Mesodermal cell (in vitro differentiated cells): Measurements from ENCODE around the gene SLC23A3.
"Not testable (repeated sequence)": the region's sequence is repeated elsewhere in the genome, so short reads cannot be mapped to it uniquely, and the experiment has no call there.

Experiments used
- H3K27ac ChIP-seq: 2 replicates; pipeline ENCODE4 v1.7.0; 2013; ENCODE audit warnings: mild to moderate bottlenecking, low read depth, low read length, moderate library complexity; ENCODE audit not compliant: severe bottlenecking
- H3K36me3 ChIP-seq: 2 replicates; pipeline ENCODE4 v1.7.1; 2013; ENCODE audit warnings: mild to moderate bottlenecking, low read length, moderate library complexity; ENCODE audit not compliant: control insufficient read depth, insufficient read depth
- H3K4me1 ChIP-seq: one replicate; pipeline ENCODE4 v1.7.1; 2013; ENCODE audit warnings: mild to moderate bottlenecking, low read length; ENCODE audit not compliant: insufficient read depth, control insufficient read depth, poor library complexity, severe bottlenecking
- H3K4me3 ChIP-seq: 2 replicates; pipeline ENCODE4 v1.7.0; 2013; ENCODE audit warnings: low read length, control low read depth, mild to moderate bottlenecking; ENCODE audit not compliant: insufficient read depth, poor library complexity, severe bottlenecking; ENCODE audit errors: extremely low read depth
- H3K9me3 ChIP-seq: 2 replicates; pipeline ENCODE4 v1.7.1; 2013; ENCODE audit warnings: mild to moderate bottlenecking, low read length, moderate library complexity; ENCODE audit not compliant: control insufficient read depth
- WGBS, 2 experiments: methylation state at CpG; one replicate each; pipeline ENCODE4 v1.1.5; 2013; ENCODE audit warnings: missing lambda C conversion rate in 2 of 2; ENCODE audit not compliant: insufficient coverage in 2 of 2; 5-methylcytosine and 5-hydroxymethylcytosine counted together

The SLC23A3 gene

DNA sequence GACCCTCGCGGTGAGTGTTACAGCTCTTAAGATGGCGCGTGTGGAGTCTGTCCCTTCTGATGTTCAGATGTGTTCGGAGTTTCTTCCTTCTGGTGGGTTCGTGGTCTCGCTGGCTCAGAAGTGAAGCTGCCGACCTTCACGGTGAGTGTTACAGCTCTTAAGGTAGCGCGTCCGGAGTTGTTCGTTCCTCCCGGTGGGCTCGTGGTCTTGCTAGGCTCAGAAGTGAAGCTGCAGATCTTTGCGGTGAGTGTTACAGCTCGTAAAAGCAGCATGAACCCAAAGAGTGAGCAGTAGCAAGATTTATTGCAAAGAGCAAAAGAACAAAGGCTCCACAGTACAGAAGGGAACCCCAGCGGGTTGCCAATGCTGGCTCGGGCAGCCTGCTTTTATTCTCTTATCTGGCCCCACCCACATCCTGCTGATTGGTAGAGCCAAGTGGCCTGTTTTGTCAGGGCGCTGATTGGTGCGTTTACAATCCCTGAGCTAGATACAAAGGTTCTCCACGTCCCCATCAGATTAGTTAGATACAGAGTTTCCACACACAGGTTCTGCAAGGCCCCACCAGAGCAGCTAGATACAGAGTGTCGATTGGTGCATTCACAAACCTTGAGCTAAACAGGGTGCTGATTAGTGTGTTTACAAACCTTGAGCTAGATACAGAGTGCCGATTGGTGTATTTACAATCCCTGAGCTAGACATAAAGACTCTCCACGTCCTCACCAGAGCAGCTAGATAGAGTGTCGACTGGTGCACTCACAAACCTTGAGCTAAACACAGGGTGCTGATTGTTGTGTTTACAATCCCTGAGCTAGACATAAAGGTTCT, 30.9 kb upstream of the SLC23A3 start:
- 93 to 96% methylated on average over 18 to 19 of the region's 26 CpGs for WGBS, 2 experiments
- not testable (repeated sequence) for H3K4me3 ChIP-seq, H3K27ac ChIP-seq, H3K36me3 ChIP-seq, H3K4me1 ChIP-seq, H3K9me3 ChIP-seq

DNA sequence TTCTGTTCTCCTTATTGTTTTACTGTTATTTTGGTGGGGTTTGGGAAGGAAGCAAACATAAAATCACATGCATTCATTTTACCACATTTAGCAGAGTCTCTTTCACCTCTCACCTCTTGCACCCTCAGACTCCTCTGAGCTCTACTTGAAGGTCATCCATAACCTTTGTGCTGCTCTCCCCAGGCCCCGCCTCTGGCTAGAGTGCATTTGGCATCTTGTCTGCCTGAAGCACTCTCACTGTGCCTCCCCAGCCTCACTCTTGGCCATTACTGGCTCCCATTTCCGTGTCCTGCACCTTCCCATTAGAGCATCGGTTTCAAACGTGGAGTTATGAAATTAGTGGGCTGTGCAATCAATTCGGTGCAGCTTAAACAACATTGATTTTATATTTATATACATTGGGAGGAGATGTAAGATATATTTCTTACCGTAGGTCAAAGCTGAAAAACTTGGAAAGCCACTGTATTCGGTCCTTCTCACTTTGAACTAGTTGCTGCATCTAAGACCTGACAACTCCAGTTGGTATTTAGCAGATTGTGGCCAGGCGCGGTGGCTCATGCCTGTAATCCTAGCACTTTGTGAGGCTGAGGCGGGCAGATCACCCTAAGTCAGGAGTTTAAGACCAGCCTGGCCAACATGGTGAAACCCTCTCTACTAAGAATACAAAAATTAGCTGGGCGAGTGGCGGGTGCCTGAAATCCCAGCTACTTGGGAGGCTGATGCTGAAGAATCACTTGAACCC, 29.8 kb upstream of the SLC23A3 start:
- 88 to 94% methylated on average over 6 to 10 of the region's 12 CpGs for WGBS, 2 experiments
- Histone ChIP-seq H3K27ac (no peak overlapping the region), H3K9me3 (no peaks in the 10 kb centered on the region), H3K36me3 (no peaks in the 10 kb centered on the region), H3K4me3 (no peak overlapping the region), H3K4me1 (no peaks in the 10 kb centered on the region)

DNA sequence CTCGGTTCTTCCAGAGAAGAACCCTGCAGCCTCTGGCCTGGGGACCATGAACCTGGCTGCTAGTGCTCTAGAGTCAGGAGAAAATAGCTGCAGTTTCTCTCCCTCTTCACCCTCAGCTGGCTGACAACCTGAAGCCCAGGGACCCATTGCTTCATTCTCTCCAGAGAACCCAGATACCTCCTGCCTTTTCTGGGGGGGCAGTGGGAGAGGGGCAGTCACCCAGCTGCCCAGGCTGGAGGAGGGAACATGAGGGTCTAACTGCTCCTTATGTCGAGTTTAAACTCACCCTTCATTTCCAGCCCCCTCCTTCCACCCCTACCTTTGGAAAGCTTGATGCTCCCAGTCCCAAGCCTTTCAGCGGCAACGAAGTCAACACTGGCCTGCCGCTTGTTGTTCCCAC, 29.1 kb upstream of the SLC23A3 start:
- Histone ChIP-seq H3K36me3 (no peaks in the 10 kb centered on the region), H3K4me1 (no peaks in the 10 kb centered on the region), H3K27ac (no peak overlapping the region), H3K4me3 (no peak overlapping the region), H3K9me3 (no peaks in the 10 kb centered on the region)
- WGBS, 2 experiments: 80 to 88% methylated on average over 5 of the region's 5 CpGs

DNA sequence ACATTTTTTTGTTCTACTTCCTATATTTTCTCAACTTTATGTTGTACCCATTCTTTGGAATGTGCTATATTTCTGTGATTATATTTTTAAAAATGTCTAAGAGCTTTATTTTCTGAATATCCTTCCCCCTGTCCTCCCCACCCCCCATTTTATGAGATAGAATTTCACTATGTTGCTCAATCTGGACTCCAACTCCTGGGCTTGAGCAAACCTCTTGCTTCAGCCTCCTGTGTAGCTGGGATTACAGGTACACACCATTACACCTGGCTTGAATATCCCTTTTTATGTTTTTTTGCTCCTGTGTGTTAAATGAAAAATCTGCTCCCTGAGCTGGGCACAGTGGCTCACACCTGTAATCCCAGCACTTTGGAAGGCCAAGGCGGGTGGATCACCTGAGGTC, 27.6 kb upstream of the SLC23A3 start:
- Histone ChIP-seq H3K4me3 (no peak overlapping the region), H3K4me1 (no peaks in the 10 kb centered on the region), H3K27ac (no peak overlapping the region), H3K36me3 (no peaks in the 10 kb centered on the region), H3K9me3 (no peaks in the 10 kb centered on the region)
- 100% methylated on average over 1 of the region's 1 CpG for WGBS, 2 experiments

DNA sequence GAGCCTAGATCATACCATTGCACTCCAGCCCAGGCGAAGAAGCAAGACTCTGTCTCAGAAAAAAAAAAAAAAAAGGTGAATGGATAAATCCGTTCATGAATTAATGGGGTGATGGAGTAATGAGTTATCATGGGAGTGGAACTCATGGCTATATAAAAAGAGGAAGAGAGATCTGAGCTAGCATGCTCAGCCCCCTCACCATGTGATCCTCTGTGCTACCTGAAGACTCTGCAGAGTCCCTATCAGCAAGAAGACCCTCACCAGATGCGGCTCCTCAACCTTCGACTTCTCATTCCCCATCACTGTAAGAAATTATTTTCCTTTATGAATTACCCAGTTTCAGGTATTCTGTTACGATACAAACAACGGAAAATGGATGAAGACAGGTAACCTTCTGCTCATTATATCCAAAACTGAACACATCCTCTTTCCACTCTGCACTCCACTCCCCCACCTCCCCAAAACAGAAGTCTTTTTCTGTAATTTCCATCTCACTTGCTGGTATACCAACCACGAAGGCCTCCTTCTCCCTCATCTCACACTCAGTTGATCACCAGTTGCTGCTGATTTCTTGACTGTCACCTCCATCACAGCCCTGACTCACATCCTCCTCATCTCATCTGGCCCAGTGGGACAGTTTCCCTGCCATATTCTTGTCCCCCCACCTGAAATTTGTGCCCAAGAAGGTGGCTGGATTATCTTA, 17.1 kb upstream of the SLC23A3 start:
- no peaks in the 10 kb centered on the region for H3K9me3 ChIP-seq
- no peak overlapping the region for H3K27ac ChIP-seq
- H3K4me1 ChIP-seq: no peaks in the 10 kb centered on the region
- H3K4me3 ChIP-seq: no peak overlapping the region
- WGBS, 2 experiments: 83 to 93% methylated on average over 3 to 5 of the region's 7 CpGs
- H3K36me3 ChIP-seq: peaks cover 24% of the 10 kb centered on the region

DNA sequence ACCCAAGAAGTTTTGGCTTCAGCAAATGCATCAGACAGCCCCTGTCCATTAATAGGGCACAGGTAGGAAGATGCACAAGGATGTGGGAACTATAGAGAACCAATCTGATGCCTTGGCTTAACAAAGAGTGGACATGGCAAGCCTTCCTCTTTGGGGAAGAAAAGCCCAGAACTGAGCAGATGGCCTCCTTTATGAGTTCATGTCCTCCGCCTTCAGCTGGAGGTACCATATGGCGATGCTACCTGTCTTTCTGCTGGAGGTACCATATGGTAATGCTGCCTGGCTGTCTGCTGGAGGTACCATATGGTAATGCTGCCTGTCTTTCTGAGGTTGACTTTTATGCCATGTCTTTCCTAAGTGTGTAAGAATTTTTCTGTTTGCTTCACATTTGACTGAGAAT, 14.3 kb upstream of the SLC23A3 start:
- H3K36me3 ChIP-seq: peaks cover 50% of the 10 kb centered on the region
- no peaks in the 10 kb centered on the region for H3K9me3 ChIP-seq
- no peak overlapping the region for H3K27ac ChIP-seq
- 85 to 100% methylated on average over 2 of the region's 2 CpGs for WGBS, 2 experiments
- peaks cover 2% of the 10 kb centered on the region for H3K4me1 ChIP-seq
- H3K4me3 ChIP-seq: no peak overlapping the region

DNA sequence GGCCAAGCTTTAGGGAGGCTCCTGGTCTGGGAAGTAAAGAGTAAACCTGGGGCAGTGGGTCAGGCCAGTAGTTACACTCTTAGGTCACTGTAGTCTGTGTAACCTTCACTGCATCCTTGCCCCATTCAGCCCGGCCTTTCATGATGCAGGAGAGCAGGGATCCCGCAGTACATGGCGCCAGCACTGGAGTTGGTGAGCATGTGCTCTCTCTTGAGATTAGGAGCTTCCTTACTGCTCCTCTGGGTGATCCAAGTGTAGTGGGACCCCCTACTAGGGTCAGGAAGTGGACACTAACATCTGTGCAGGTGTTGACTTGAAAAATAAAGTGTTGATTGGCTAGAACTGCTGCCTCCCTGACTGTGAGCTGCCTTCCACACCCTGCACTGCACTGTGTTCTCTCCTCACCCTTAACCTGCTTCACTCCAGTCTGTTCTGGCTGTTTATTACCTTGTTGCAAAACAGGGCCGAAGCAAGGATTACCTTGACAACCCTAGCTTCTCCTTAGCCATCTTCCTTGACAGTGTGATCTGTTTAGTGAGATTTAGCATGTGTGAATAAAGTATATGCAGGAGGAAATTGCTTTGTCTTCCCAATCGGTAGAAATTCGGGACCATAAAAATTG, 13.4 kb upstream of the SLC23A3 start:
- no peak overlapping the region for H3K27ac ChIP-seq
- WGBS, 2 experiments: 92 to 96% methylated on average over 2 to 3 of the region's 6 CpGs
- no peak overlapping the region for H3K4me3 ChIP-seq
- no peaks in the 10 kb centered on the region for H3K9me3 ChIP-seq
- peaks cover 6% of the 10 kb centered on the region for H3K4me1 ChIP-seq
- peaks cover 50% of the 10 kb centered on the region for H3K36me3 ChIP-seq

DNA sequence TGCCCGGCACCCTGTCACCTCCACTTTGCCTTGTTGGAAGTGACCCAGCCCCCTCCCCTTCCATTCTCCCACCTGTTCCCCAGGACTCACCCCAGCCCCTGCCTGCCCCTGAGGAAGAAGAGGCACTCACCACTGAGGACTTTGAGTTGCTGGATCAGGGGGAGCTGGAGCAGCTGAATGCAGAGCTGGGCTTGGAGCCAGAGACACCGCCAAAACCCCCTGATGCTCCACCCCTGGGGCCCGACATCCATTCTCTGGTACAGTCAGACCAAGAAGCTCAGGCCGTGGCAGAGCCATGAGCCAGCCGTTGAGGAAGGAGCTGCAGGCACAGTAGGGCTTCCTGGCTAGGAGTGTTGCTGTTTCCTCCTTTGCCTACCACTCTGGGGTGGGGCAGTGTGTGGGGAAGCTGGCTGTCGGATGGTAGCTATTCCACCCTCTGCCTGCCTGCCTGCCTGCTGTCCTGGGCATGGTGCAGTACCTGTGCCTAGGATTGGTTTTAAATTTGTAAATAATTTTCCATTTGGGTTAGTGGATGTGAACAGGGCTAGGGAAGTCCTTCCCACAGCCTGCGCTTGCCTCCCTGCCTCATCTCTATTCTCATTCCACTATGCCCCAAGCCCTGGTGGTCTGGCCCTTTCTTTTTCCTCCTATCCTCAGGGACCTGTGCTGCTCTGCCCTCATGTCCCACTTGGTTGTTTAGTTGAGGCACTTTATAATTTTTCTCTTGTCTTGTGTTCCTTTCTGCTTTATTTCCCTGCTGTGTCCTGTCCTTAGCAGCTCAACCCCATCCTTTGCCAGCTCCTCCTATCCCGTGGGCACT, 12.7 kb upstream of the SLC23A3 start:
- H3K4me1 ChIP-seq: peaks cover 6% of the 10 kb centered on the region
- peaks cover 50% of the 10 kb centered on the region for H3K36me3 ChIP-seq
- no peaks in the 10 kb centered on the region for H3K9me3 ChIP-seq
- WGBS, 2 experiments: 92 to 96% methylated on average over 4 to 5 of the region's 8 CpGs
- H3K4me3 ChIP-seq: no peak overlapping the region
- no peak overlapping the region for H3K27ac ChIP-seq

DNA sequence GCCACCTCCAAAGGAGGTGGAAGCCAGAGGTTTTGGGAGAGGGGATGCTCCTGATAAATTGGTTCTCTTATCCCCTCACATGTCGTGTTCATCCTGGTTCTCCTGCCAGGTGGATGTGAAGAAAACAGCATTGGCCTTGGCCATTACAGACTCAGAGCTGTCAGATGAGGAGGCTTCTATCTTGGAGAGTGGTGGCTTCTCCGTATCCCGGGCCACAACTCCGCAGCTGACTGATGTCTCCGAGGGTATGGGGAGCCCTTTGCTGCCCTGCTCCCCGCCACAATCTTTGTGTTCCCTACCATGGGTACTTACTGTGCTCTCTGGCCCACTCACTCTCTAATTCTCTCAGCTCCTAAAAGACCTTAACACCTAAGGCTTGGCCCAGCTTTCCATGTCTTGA, 11.7 kb upstream of the SLC23A3 start:
- H3K9me3 ChIP-seq: no peaks in the 10 kb centered on the region
- 90 to 100% methylated on average over 2 to 5 of the region's 6 CpGs for WGBS, 2 experiments
- H3K27ac ChIP-seq: no peak overlapping the region
- H3K36me3 ChIP-seq: peaks cover 50% of the 10 kb centered on the region
- H3K4me3 ChIP-seq: no peak overlapping the region
- H3K4me1 ChIP-seq: peaks cover 6% of the 10 kb centered on the region

DNA sequence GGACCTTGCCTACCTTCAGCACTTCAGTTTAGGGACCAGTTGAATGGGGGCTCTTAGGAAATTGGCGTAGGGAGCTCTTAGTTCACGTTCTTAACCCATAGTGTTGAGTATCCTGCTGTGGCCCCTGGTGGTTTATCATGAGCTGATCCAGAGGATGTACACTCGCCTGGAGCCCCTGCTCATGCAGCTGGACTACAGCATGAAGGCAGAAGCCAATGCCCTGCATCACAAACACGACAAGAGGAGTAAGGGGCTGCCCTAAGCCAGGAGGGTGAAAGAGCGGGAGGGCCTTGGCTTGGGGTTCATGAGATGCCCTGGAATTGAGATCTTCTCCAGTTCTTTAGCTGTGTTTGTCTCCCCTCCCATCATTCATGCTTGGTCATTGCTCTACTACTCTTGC, 11.1 kb upstream of the SLC23A3 start:
- H3K27ac ChIP-seq: no peak overlapping the region
- 80 to 100% methylated on average over 3 to 4 of the region's 5 CpGs for WGBS, 2 experiments
- peaks cover 6% of the 10 kb centered on the region for H3K4me1 ChIP-seq
- no peaks in the 10 kb centered on the region for H3K9me3 ChIP-seq
- peaks cover 50% of the 10 kb centered on the region for H3K36me3 ChIP-seq
- no peak overlapping the region for H3K4me3 ChIP-seq
